GM18907 (cell line): ENCODE results near the gene CDC123.
"Not testable (repeated sequence)": the region's sequence is repeated elsewhere in the genome, so short reads cannot be mapped to it uniquely, and the experiment has no call there.

ENCODE experiments used
- ATAC-seq: cut with Tn5 transposase; IDR thresholded peaks from one replicate; pipeline ENCODE4 v1.9.1; 2021; ENCODE audit warnings: mild to moderate bottlenecking, moderate library complexity; ENCODE audit not compliant: unreplicated experiment

Gene CDC123

GRCh38 chr10:12195603-12196506, at the start of gene CDC123, which contains the start of gene NUDT5:
Gene CDC123, plus strand, starts transcription at chr10:12196188. Its CDS starts 58 bp downstream, at chr10:12196246.
Gene NUDT5, minus strand, starts transcription at chr10:12195891. Its CDS starts 9,600 bp downstream, at chr10:12186291.
- ATAC-seq: peak; percentile 91

- no peak for ATAC-seq
Observed at GRCh38 chr10:12150163-12150562, 45.8 kb upstream of the CDC123 start.

- ATAC-seq: no peak
Observed at GRCh38 chr10:12154516-12154915, 41.5 kb upstream of the CDC123 start.

GRCh38 chr10:12156367-12157123, 39.4 kb upstream of the CDC123 start:
- ATAC-seq: no peak

- ATAC-seq: no peak
Observed at GRCh38 chr10:12158111-12158510, 37.9 kb upstream of the CDC123 start.

GRCh38 chr10:12160664-12161063, 35.3 kb upstream of the CDC123 start:
- no peak for ATAC-seq

- ATAC-seq: no peak
Observed at GRCh38 chr10:12162927-12163326, 33.1 kb upstream of the CDC123 start.

GRCh38 chr10:12164085-12164484, 31.9 kb upstream of the CDC123 start:
- ATAC-seq: no peak

GRCh38 chr10:12165036-12165435, 31.0 kb upstream of the CDC123 start:
- ATAC-seq: no peak

- no peak for ATAC-seq
Observed at GRCh38 chr10:12165999-12166775, 29.8 kb upstream of the CDC123 start.

GRCh38 chr10:12171512-12171911, 24.5 kb upstream of the CDC123 start:
- ATAC-seq: not testable (repeated sequence)

GRCh38 chr10:12177642-12178041, 18.3 kb upstream of the CDC123 start:
- no peak for ATAC-seq

GRCh38 chr10:12179606-12180170, 16.3 kb upstream of the CDC123 start:
- no peak for ATAC-seq

- ATAC-seq: no peak
Observed at GRCh38 chr10:12180221-12180974, 15.6 kb upstream of the CDC123 start.

GRCh38 chr10:12181065-12181775, 14.8 kb upstream of the CDC123 start:
- peak; percentile 54 for ATAC-seq

GRCh38 chr10:12184165-12184564, 11.8 kb upstream of the CDC123 start:
- no peak for ATAC-seq

GRCh38 chr10:12186323-12186722, 9.7 kb upstream of the CDC123 start:
- ATAC-seq: no peak

GRCh38 chr10:12187321-12187905, 8.6 kb upstream of the CDC123 start:
- ATAC-seq: no peak

GRCh38 chr10:12188656-12189055, 7.3 kb upstream of the CDC123 start:
- ATAC-seq: no peak
